IMR-90 (cell line): ENCODE measurements around the gene AMZ1.

ENCODE experiments used
- BHLHE40 ChIP-seq: fragments of 150-350 bp; IDR thresholded peaks from 2 replicates; pipeline ENCODE4 v1.6.1; 2016; ENCODE audit warnings: mild to moderate bottlenecking, low read depth, low read length
- POLR2A ChIP-seq: IDR thresholded peaks from 2 replicates; pipeline ENCODE4 v1.6.1; 2012; ENCODE audit warnings: mild to moderate bottlenecking, low read depth, low read length
- TF ChIP-seq, protein P1 (sequence below): conservative IDR thresholded peaks from 2 replicates; pipeline ENCODE4 v1.5.1; 2012; ENCODE audit warnings: mild to moderate bottlenecking, low read depth, low read length, improper control_type of control experiment

GRCh38 chr7:2649991-2650390 is 38.0 kb upstream of the AMZ1 start:
- TF ChIP-seq POLR2A (no peak), BHLHE40 (no peak)
- TF ChIP-seq, protein P1, sequence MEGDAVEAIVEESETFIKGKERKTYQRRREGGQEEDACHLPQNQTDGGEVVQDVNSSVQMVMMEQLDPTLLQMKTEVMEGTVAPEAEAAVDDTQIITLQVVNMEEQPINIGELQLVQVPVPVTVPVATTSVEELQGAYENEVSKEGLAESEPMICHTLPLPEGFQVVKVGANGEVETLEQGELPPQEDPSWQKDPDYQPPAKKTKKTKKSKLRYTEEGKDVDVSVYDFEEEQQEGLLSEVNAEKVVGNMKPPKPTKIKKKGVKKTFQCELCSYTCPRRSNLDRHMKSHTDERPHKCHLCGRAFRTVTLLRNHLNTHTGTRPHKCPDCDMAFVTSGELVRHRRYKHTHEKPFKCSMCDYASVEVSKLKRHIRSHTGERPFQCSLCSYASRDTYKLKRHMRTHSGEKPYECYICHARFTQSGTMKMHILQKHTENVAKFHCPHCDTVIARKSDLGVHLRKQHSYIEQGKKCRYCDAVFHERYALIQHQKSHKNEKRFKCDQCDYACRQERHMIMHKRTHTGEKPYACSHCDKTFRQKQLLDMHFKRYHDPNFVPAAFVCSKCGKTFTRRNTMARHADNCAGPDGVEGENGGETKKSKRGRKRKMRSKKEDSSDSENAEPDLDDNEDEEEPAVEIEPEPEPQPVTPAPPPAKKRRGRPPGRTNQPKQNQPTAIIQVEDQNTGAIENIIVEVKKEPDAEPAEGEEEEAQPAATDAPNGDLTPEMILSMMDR: no peak
